Measurements from ENCODE around the gene PLXNA2.

The PLXNA2 gene

GRCh38 chr1:208192995-208193394 is 51.2 kb downstream of the PLXNA2 start:
- no peak for DNase-seq (ENCODE audit: extremely low read depth, low read depth)
- no peak for TF ChIP-seq CTCF (IDR thresholded peaks at IDR 0.05; ENCODE audit: low read depth, low read length)

DNA sequence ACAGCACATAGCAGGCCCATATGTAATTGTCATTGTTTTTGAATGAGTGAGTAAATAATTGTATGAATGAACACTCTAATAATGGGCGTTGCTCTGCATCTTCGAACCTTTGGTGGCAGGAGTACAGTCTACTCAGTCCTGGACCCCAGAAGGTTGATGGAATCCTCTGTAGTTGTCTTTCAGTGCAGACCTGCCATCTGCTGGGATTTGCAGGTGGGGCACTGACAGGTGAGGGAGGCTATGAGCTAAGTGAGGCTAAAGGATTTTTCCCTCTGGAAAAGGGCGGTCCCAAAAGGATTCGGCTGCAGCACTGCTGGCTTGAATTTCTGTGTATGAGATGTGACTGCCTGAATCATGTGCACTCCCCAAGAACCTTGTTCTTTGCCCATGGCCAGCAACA is 53.4 kb downstream of the PLXNA2 start:
- no peak for DNase-seq (ENCODE audit: extremely low read depth, low read depth)
- no peak for TF ChIP-seq CTCF (IDR thresholded peaks at IDR 0.05; ENCODE audit: low read depth, low read length)

GRCh38 chr1:208189716-208190115 is 54.5 kb downstream of the PLXNA2 start:
- no peak for DNase-seq (ENCODE audit: extremely low read depth, low read depth)
- no peak for TF ChIP-seq CTCF (IDR thresholded peaks at IDR 0.05; ENCODE audit: low read depth, low read length)

DNA sequence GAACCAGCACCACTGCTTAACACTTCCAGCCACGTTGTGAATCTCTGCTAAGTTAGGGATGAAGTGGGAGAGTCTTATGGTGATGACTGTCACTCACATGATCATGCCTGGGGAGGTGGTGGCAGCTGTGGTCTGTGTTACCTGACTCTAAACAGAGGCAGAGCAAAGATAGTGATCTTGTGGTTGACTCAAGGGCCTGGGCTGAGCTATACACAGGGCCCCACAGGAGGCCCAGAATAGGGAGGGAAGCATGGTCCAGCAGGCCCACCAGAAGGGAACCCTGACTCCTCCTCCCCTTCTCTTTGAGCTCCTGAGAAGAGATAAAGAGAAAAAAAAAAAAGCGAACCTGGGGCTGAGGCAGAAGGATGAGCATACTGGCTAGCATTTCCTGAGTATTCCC is 55.0 kb downstream of the PLXNA2 start:
- no peak for DNase-seq (ENCODE audit: extremely low read depth, low read depth)
- no peak for TF ChIP-seq CTCF (IDR thresholded peaks at IDR 0.05; ENCODE audit: low read depth, low read length)

DNA sequence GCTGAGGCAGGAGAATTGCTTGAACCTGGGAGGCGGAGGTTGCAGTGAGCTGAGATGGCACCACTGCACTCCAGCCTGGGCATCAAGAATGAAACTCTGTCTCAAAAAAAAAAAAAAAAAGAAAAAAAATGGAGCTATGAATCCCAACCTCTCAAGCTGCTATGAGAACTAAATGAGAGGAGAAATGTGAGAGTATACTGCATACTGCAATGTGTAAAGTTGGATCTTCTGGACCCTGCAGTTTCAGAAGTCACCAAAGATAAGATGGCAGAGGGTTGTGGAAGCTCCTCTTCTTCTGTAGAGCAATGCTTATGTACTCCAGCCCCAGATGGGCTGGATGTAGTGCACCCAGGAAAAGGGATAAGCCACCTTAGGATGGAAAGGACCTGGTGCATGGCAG is 55.6 kb downstream of the PLXNA2 start:
- TF ChIP-seq CTCF (IDR thresholded peaks at IDR 0.05; ENCODE audit: low read depth, low read length): no peak
- no peak for DNase-seq (ENCODE audit: extremely low read depth, low read depth)

- DNase-seq (ENCODE audit: extremely low read depth, low read depth): no peak
- no peak for TF ChIP-seq CTCF (IDR thresholded peaks at IDR 0.05; ENCODE audit: low read depth, low read length)
Measured at GRCh38 chr1:208187499-208188041, 56.6 kb downstream of the PLXNA2 start.

- TF ChIP-seq CTCF (IDR thresholded peaks at IDR 0.05; ENCODE audit: low read depth, low read length): no peak
- DNase-seq (ENCODE audit: extremely low read depth, low read depth): no peak
Measured at GRCh38 chr1:208185801-208186231, 58.4 kb downstream of the PLXNA2 start.
